ENCODE results near the gene ABHD16B.

Gene ABHD16B

GRCh38 chr20:63861365-63861934 lies at the start of gene ABHD16B:
Gene ABHD16B (plus strand): TSS chr20:63861498. CDS start chr20:63861541, 43 bp downstream.
- TF ChIP-seq CTCF (IDR thresholded peaks at IDR 0.05; ENCODE audit: insufficient read depth, low read length, missing control alignments): no peak
- ChIA-PET CTCF (no interaction called here), POLR2A (no interaction called here)
- no peak within 1 kb of the TSS for H3K4me3 ChIP-seq (ENCODE audit: low read depth, low read length)
- no peak for DNase-seq (ENCODE audit: low read depth, low spot score)

GRCh38 chr20:63814891-63815614 lies 46.2 kb upstream of the ABHD16B start:
- no peak overlapping the region for H3K4me3 ChIP-seq (ENCODE audit: low read depth, low read length)
- ChIA-PET POLR2A (no interaction called here), CTCF (no interaction called here)
- no peak for DNase-seq (ENCODE audit: low read depth, low spot score)
- no peak for TF ChIP-seq CTCF (IDR thresholded peaks at IDR 0.05; ENCODE audit: insufficient read depth, low read length, missing control alignments)

GRCh38 chr20:63815615-63816253 lies 45.6 kb upstream of the ABHD16B start:
- no peak overlapping the region for H3K4me3 ChIP-seq (ENCODE audit: low read depth, low read length)
- POLR2A ChIA-PET: no interaction called here
- TF ChIP-seq CTCF (IDR thresholded peaks at IDR 0.05; ENCODE audit: insufficient read depth, low read length, missing control alignments): no peak
- DNase-seq (ENCODE audit: low read depth, low spot score): no peak
- CTCF ChIA-PET: no interaction called here

- ChIA-PET CTCF (interaction anchor here (0.7 to 1.4 kb wide), 3 partner anchors 12 to 154 kb away, joined by 3 to 5 read pairs (median 3); no protein-coding TSS in a partner anchor), POLR2A (no interaction called here)
- TF ChIP-seq CTCF (IDR thresholded peaks at IDR 0.05; ENCODE audit: insufficient read depth, low read length, missing control alignments): peak; percentile 18
- DNase-seq (ENCODE audit: low read depth, low spot score): no peak
- no peak overlapping the region for H3K4me3 ChIP-seq (ENCODE audit: low read depth, low read length)
Measured at GRCh38 chr20:63819224-63819921, 41.9 kb upstream of the ABHD16B start.

GRCh38 chr20:63821811-63822210 lies 39.5 kb upstream of the ABHD16B start:
- H3K4me3 ChIP-seq (ENCODE audit: low read depth, low read length): no peak overlapping the region
- CTCF ChIA-PET: no interaction called here
- POLR2A ChIA-PET: no interaction called here
- DNase-seq (ENCODE audit: low read depth, low spot score): no peak
- no peak for TF ChIP-seq CTCF (IDR thresholded peaks at IDR 0.05; ENCODE audit: insufficient read depth, low read length, missing control alignments)

GRCh38 chr20:63822276-63822696 lies 39.0 kb upstream of the ABHD16B start:
- POLR2A ChIA-PET: no interaction called here
- DNase-seq (ENCODE audit: low read depth, low spot score): no peak
- CTCF ChIA-PET: no interaction called here
- H3K4me3 ChIP-seq (ENCODE audit: low read depth, low read length): no peak overlapping the region
- TF ChIP-seq CTCF (IDR thresholded peaks at IDR 0.05; ENCODE audit: insufficient read depth, low read length, missing control alignments): no peak
